Measurements from ENCODE around the gene ALG6.
"Not testable (repeated sequence)": the region's sequence is repeated elsewhere in the genome, so short reads cannot be mapped to it uniquely, and the experiment has no call there.

Gene ALG6

GRCh38 chr1:63418101-63418500 lies 50.7 kb downstream of the ALG6 start:
- no peak for DNase-seq

DNA sequence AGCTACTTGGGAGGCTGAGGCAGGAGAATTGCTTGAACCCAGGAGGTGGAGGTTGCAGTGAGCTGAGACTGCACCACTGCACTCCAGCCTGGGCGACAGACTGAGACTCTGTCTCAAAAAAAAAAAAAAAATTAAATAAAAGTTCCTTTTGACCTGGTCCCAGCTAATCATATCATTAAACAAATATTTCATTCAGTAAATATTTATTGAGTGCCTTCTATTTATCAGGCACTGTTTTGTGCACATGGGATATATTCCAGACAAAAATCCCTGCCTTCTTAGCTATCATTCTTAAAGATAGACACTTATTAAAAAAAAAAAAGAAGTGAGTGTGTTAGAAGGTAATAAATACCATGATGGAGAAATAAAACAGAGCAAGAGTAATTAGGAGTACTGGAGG lies 53.3 kb downstream of the ALG6 start:
- DNase-seq = not testable (repeated sequence)

- DNase-seq = no peak
These were observed 56.2 kb downstream of the ALG6 start for GRCh38 chr1:63423649-63424048.

GRCh38 chr1:63428815-63429214 lies 61.4 kb downstream of the ALG6 start:
- DNase-seq = no peak

GRCh38 chr1:63429281-63429680 lies 61.9 kb downstream of the ALG6 start:
- no peak for DNase-seq

GRCh38 chr1:63435161-63435560 lies 67.7 kb downstream of the ALG6 start:
- DNase-seq = no peak

GRCh38 chr1:63442141-63442475 lies 74.7 kb downstream of the ALG6 start:
- DNase-seq = no peak

- DNase-seq = no peak
These were observed 81.4 kb downstream of the ALG6 start for GRCh38 chr1:63448731-63449246.

- no peak for DNase-seq
These were observed 83.0 kb downstream of the ALG6 start for GRCh38 chr1:63450416-63450815.

- DNase-seq = no peak
These were observed 85.8 kb downstream of the ALG6 start for GRCh38 chr1:63453232-63453631.

DNA sequence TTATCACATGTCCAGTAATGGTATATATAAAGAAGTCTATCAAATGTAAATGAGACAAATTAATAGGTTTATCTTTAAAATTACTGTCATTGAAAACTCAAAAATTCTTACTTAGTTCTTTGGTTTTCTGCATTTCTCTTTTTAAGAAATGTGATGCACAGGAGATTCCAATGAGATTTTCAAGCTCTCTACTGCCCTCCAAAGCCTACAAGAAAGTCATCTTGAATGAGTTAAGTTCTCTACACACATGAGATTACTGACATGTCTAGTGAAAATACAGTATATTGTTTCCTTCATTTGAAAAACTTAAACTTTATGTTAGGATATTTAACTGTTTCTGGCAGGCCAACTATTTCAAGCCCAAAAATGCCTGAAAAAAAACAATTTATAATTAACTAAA lies 86.8 kb downstream of the ALG6 start:
- DNase-seq = no peak

- DNase-seq = no peak
These were observed 91.3 kb downstream of the ALG6 start for GRCh38 chr1:63458750-63459149.

GRCh38 chr1:63461661-63462230 lies 94.3 kb downstream of the ALG6 start:
- no peak for DNase-seq

DNA sequence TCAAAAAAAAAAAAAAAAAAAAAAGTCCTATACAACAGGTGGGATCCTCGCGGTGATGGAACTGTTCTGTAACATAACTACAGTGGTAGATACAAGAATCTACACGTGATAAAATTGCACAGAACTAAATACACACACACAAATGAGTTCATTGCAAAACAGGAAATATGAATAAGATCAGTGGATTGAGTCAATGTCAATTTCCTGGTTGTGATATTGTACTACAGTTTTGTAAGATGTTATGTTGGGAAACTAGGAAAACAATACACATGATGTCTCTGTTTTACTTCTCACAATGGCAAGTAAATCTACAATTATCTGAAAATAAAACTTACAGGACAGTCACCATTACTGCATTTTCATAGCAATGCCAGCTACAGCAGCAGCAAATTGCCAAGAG lies 95.8 kb downstream of the ALG6 start:
- no peak for DNase-seq

GRCh38 chr1:63466181-63466580 lies 98.8 kb downstream of the ALG6 start:
- no peak for DNase-seq

DNA sequence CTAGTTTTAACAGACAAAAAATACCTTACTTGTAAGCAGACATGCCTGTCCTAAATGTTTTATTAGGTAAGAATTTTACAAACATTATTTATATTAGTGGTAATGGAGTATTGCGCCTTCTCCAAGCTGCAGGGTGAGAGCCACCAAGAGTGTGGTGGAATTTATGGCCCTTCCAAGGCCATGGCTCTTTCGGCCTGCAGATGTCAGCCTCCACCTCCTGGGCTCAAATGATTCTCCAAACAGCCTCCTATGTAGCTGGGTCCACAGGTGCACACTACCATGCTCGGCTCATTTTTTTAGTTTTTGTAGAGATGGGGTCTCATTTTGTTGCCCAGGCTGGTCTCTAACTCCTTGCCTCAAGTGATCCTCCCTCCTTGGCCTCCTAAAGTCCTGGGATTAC lies 99.3 kb downstream of the ALG6 start:
- no peak for DNase-seq

DNA sequence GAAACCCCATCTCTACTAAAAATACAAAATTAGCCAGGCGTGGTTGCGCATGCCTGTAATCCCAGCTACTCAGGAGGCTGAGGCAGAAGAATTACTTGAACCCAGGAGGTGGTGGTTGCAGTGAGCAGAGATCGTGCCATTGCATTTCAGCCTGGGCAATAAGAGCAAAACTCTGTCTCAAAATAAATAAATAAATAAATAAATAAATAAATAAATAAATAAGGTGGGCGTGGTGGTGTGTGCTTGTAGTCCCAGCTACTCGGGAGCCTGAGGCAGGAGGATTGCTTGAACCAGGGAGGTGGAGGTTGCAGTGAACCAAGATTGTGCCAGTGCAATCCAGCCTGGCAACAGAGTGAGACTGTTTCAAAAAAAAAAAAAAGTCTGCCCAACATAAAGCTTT lies 101.3 kb downstream of the ALG6 start:
- DNase-seq = not testable (repeated sequence)

- no peak for DNase-seq
These were observed 108.3 kb downstream of the ALG6 start for GRCh38 chr1:63475761-63476160.

DNA sequence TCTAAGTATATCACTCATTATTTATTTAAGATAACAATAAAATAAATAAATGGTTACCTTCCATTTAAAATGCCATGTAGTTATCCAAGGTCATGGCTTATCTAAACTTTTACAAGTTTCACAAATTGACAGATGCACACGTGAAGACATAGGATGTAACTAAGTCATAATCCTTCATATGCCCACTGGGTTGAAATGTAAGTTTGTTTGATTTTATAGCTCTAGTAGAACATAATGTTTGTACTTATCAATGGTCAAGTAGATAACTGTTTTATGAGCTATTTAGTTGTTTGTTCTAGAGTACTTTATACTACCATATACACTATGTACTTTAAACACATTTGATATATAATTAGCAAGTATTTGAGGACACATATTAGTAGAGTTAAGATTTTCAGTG lies 112.6 kb downstream of the ALG6 start:
- no peak for DNase-seq

- no peak for DNase-seq
These were observed 119.2 kb downstream of the ALG6 start for GRCh38 chr1:63486629-63487028.

- no peak for DNase-seq
These were observed 120.1 kb downstream of the ALG6 start for GRCh38 chr1:63487336-63488065.

Measured in islet precursor cell (in vitro differentiated cells).